Posterior vena cava (tissue), 2 donors: Measurements from ENCODE around the gene AKT3. TPM values are rescaled to one million over a fixed set of nuclear protein-coding genes. Genes with fewer than 3 reads are reported as not detected.

ENCODE experiments used
- DNase-seq: peaks from one replicate; pipeline ENCODE4 v3.0.0-alpha.2; 2020; ENCODE audit warnings: low spot score
- intact Hi-C, 2 donors: fragments of 100-400 bp; cut with DNase I; formaldehyde crosslinking; loops; one replicate each; pipeline versions ENCODE4 v1.14.1 to v1.14.2; 2022 to 2023
- total RNA-seq, 2 donors: library from RNA; stranded (reverse); fragmentation: NEBNext Ultra II Directional; extraction: Animal tissue kit (Norgen Biotek cat#: 25700); gene quantifications; one replicate each; pipeline ENCODE4 v1.2.1, GENCODE V29; 2021
- donor health status: DM: yes; HTN: yes; CAD: no.
- donor health status: DM: yes; HTN: yes; CAD: no.

The AKT3 gene
- total RNA-seq, 2 donors from 2014 or later: 119 to 169 TPM

- intact Hi-C loops: no loop called here
These were observed 302.2 kb downstream of the AKT3 start for GRCh38 chr1:243547891-243548290.

GRCh38 chr1:243546457-243546856 is 303.6 kb downstream of the AKT3 start:
- DNase-seq: no peak
- intact Hi-C loops: no loop called here

More at GRCh38 chr1:243547891-243548290, 302.2 kb downstream of the AKT3 start:
- DNase-seq: no peak

- no peak for DNase-seq
- intact Hi-C loops: no loop called here
These were observed 306.5 kb downstream of the AKT3 start for GRCh38 chr1:243543501-243543900.

- no peak for DNase-seq
- intact Hi-C loops: no loop called here
These were observed 307.2 kb downstream of the AKT3 start for GRCh38 chr1:243542739-243543415.

- intact Hi-C loops: no loop called here
- no peak for DNase-seq
These were observed 310.4 kb downstream of the AKT3 start for GRCh38 chr1:243539636-243540035.

- intact Hi-C loops: no loop called here
- DNase-seq: no peak
These were observed 315.0 kb downstream of the AKT3 start for GRCh38 chr1:243535014-243535413.

GRCh38 chr1:243529512-243529911 is 320.5 kb downstream of the AKT3 start:
- intact Hi-C loops: no loop called here
- DNase-seq: no peak

- DNase-seq: no peak
- intact Hi-C loops: no loop called here
These were observed 321.5 kb downstream of the AKT3 start for GRCh38 chr1:243528459-243529121.

- no peak for DNase-seq
- intact Hi-C loops: no loop called here
These were observed 323.9 kb downstream of the AKT3 start for GRCh38 chr1:243526180-243526579.

- intact Hi-C loops: no loop called here
These were observed 325.0 kb downstream of the AKT3 start for GRCh38 chr1:243525085-243525487.

GRCh38 chr1:243523766-243524165 is 326.3 kb downstream of the AKT3 start:
- no peak for DNase-seq
- intact Hi-C loops: no loop called here

More at GRCh38 chr1:243525085-243525487, 325.0 kb downstream of the AKT3 start:
- DNase-seq: no peak

- intact Hi-C loops: no loop called here
- no peak for DNase-seq
These were observed 329.2 kb downstream of the AKT3 start for GRCh38 chr1:243520831-243521230.

GRCh38 chr1:243514927-243515326 is 335.1 kb downstream of the AKT3 start:
- intact Hi-C loops: no loop called here

GRCh38 chr1:243513726-243514491 is 336.1 kb downstream of the AKT3 start:
- DNase-seq: no peak
- intact Hi-C loops: no loop called here

More at GRCh38 chr1:243514927-243515326, 335.1 kb downstream of the AKT3 start:
- DNase-seq: no peak

- DNase-seq: no peak
- intact Hi-C loops: no loop called here
These were observed 339.1 kb downstream of the AKT3 start for GRCh38 chr1:243510928-243511327.

- no peak for DNase-seq
- intact Hi-C loops: no loop called here
These were observed 341.1 kb downstream of the AKT3 start for GRCh38 chr1:243508943-243509342.

GRCh38 chr1:243508303-243508713 is 341.7 kb downstream of the AKT3 start:
- intact Hi-C loops: no loop called here
- DNase-seq: no peak

GRCh38 chr1:243507672-243508302 is 342.3 kb downstream of the AKT3 start:
- no peak for DNase-seq
- intact Hi-C loops: no loop called here

- no peak for DNase-seq
These were observed 342.9 kb downstream of the AKT3 start for GRCh38 chr1:243507001-243507671.

More at GRCh38 chr1:243507001-243507671, 342.9 kb downstream of the AKT3 start:
- intact Hi-C loops: no loop called here
